Astrocyte of the cerebellum (primary cell): ENCODE results near the gene ASPG.

Source experiments
- DNase-seq: peaks from one replicate; pipeline ENCODE4 v3.0.0-alpha.2; 2011; ENCODE audit warnings: low read depth
- H3K4me3 ChIP-seq: 2 replicates; pipeline ENCODE4 v1.5.1; 2011; ENCODE audit warnings: mild to moderate bottlenecking, low read depth, low read length, moderate library complexity
- CTCF ChIP-seq: IDR thresholded peaks from 2 replicates; pipeline ENCODE4 v1.5.1; 2012; ENCODE audit warnings: low read length, low read depth, moderate library complexity, mild to moderate bottlenecking; ENCODE audit errors: missing control alignments
- in situ Hi-C: cut with HindIII; loops from 2 replicates; pipeline ENCODE4 v1.10.0; 2017; ENCODE audit warnings: low sequenced_read_pairs

ASPG gene

GRCh38 chr14:104085032-104085888 is at the start of gene ASPG:
Gene ASPG, plus strand, starts transcription at chr14:104085700. Its CDS starts 71 bp downstream, at chr14:104085771.
- in situ Hi-C loops, result no loop called here
- H3K4me3 ChIP-seq, result no peak within 1 kb of the TSS
- TF ChIP-seq CTCF, result no peak
- no peak for DNase-seq

- DNase-seq, result no peak
- in situ Hi-C loops, result no loop called here
- no peak overlapping the region for H3K4me3 ChIP-seq
- no peak for TF ChIP-seq CTCF
Observed at GRCh38 chr14:104036212-104036611, 49.3 kb upstream of the ASPG start.

GRCh38 chr14:104037074-104037473 is 48.4 kb upstream of the ASPG start:
- DNase-seq, result no peak
- TF ChIP-seq CTCF, result no peak

GRCh38 chr14:104037903-104038302 is 47.6 kb upstream of the ASPG start:
- no peak for TF ChIP-seq CTCF
- in situ Hi-C loops, result no loop called here
- no peak overlapping the region for H3K4me3 ChIP-seq
- no peak for DNase-seq

More at GRCh38 chr14:104037074-104037473, 48.4 kb upstream of the ASPG start:
- in situ Hi-C loops, result no loop called here
- no peak overlapping the region for H3K4me3 ChIP-seq

GRCh38 chr14:104039214-104039613 is 46.3 kb upstream of the ASPG start:
- H3K4me3 ChIP-seq, result no peak overlapping the region
- no peak for TF ChIP-seq CTCF
- no peak for DNase-seq
- in situ Hi-C loops, result no loop called here

GRCh38 chr14:104040539-104040938 is 45.0 kb upstream of the ASPG start:
- no peak for DNase-seq
- in situ Hi-C loops, result no loop called here
- TF ChIP-seq CTCF, result no peak
- no peak overlapping the region for H3K4me3 ChIP-seq
